CD14-positive monocyte (primary cell): ENCODE measurements around the gene GPLD1. TPM values are rescaled to one million over a fixed set of nuclear protein-coding genes. Genes with fewer than 3 reads are reported as not detected.
A peak's percentile ranks its signal among the peaks of the same experiment; 100 is the strongest.

Experiments
- DNase-seq, 3 donors: peaks; one replicate each; pipeline ENCODE4 v3.0.0-alpha.2; 2011 to 2022
- H2AFZ ChIP-seq: 2 replicates; pipeline ENCODE4 v1.6.0; 2012; ENCODE audit warnings: mild to moderate bottlenecking, low read depth, low read length, inconsistent platforms; ENCODE audit not compliant: insufficient read depth, poor library complexity, severe bottlenecking
- H3K27ac ChIP-seq, 2 donors: 1 replicate in 1 of 2; 2 replicates in 1 of 2; pipeline ENCODE4 v1.5.1; 2012 to 2013; ENCODE audit warnings: low read length in 2 of 2, control low read depth in 1 of 2, inconsistent platforms in 1 of 2, low read depth in 1 of 2, mild to moderate bottlenecking in 1 of 2
- H3K27me3 ChIP-seq, 2 donors: one replicate each; pipeline versions ENCODE4 v1.6.0 to v1.6.1; 2011 to 2013; ENCODE audit warnings: low read length in 2 of 2; ENCODE audit not compliant: control insufficient read depth in 2 of 2, insufficient read depth in 2 of 2
- H3K36me3 ChIP-seq, 2 donors: replicated peaks in 1 of 2; 1 replicate in 1 of 2; 2 replicates in 1 of 2; pipeline versions ENCODE4 v1.5.1 to v1.6.1; 2012 to 2013; ENCODE audit warnings: low read length in 2 of 2, control low read depth in 1 of 2, inconsistent platforms in 1 of 2, mild to moderate bottlenecking in 1 of 2; ENCODE audit not compliant: insufficient read depth in 2 of 2, control insufficient read depth in 1 of 2
- H3K4me1 ChIP-seq, 2 donors: 1 replicate in 1 of 2; 2 replicates in 1 of 2; pipeline versions ENCODE4 v1.5.1 to v1.6.1; 2012 to 2013; ENCODE audit warnings: low read length in 2 of 2, control low read depth in 1 of 2, inconsistent platforms in 1 of 2, mild to moderate bottlenecking in 1 of 2, moderate library complexity in 1 of 2; ENCODE audit not compliant: insufficient read depth in 2 of 2, control insufficient read depth in 1 of 2
- H3K4me2 ChIP-seq: replicated peaks from 2 replicates; pipeline ENCODE3; 2012; ENCODE audit warnings: low read length, moderate library complexity, mild to moderate bottlenecking; ENCODE audit not compliant: poor library complexity, severe bottlenecking; ENCODE audit errors: extremely low read depth
- H3K4me3 ChIP-seq, 3 experiments: fragments of 200-600 bp in 1 of 3; sonication (generic) in 1 of 3; replicated peaks in 1 of 3; 1 replicate in 2 of 3; 2 replicates in 1 of 3; pipeline ENCODE4 v1.5.1; 2011 to 2013; ENCODE audit warnings: low read length in 3 of 3, mild to moderate bottlenecking in 3 of 3, control low read depth in 2 of 3, low read depth in 2 of 3, inconsistent platforms in 1 of 3, moderate library complexity in 1 of 3
- H3K79me2 ChIP-seq: 2 replicates; pipeline ENCODE4 v1.6.0; 2012; ENCODE audit warnings: mild to moderate bottlenecking, control low read depth, inconsistent platforms, low read length, moderate library complexity; ENCODE audit not compliant: insufficient read depth
- H3K9ac ChIP-seq: 2 replicates; pipeline ENCODE4 v1.6.0; 2017; ENCODE audit warnings: low read length, mild to moderate bottlenecking; ENCODE audit not compliant: insufficient read depth, poor library complexity, severe bottlenecking
- H3K9me3 ChIP-seq, 2 donors: replicated peaks in 1 of 2; 1 replicate in 1 of 2; 2 replicates in 1 of 2; pipeline versions ENCODE4 v1.5.1 to v1.6.1; 2012 to 2013; ENCODE audit warnings: low read length in 2 of 2, control low read depth in 1 of 2; ENCODE audit not compliant: control insufficient read depth in 1 of 2, insufficient read depth in 1 of 2
- H4K20me1 ChIP-seq: 2 replicates; pipeline ENCODE4 v1.6.0; 2012; ENCODE audit warnings: mild to moderate bottlenecking, low read length, control low read depth, moderate library complexity; ENCODE audit not compliant: insufficient read depth
- H3K27ac Mint-ChIP-seq, 7 donors: one replicate each; pipeline ENCODE4 v1.8.0; 2020; ENCODE audit warnings: mild to moderate bottlenecking in 7 of 7, mixed read lengths in 7 of 7, moderate library complexity in 6 of 7, inconsistent platforms in 2 of 7
- H3K27me3 Mint-ChIP-seq, 3 donors: one replicate each; pipeline ENCODE4 v1.8.0; 2021 to 2022; ENCODE audit warnings: low read depth in 3 of 3, mild to moderate bottlenecking in 3 of 3, mixed read lengths in 3 of 3, moderate library complexity in 3 of 3, inconsistent platforms in 1 of 3
- H3K36me3 Mint-ChIP-seq, 2 donors: one replicate each; pipeline ENCODE4 v1.8.0; 2020; ENCODE audit warnings: mixed read lengths in 2 of 2, inconsistent platforms in 1 of 2, mild to moderate bottlenecking in 1 of 2
- H3K4me1 Mint-ChIP-seq: one replicate; pipeline ENCODE4 v1.8.0; 2020; ENCODE audit warnings: mild to moderate bottlenecking, mixed read lengths
- H3K4me3 Mint-ChIP-seq, 2 donors: one replicate each; pipeline ENCODE4 v1.8.0; 2020; ENCODE audit warnings: mild to moderate bottlenecking in 2 of 2, mixed read lengths in 2 of 2, moderate library complexity in 1 of 2
- H3K9me3 Mint-ChIP-seq, 7 donors: one replicate each; pipeline ENCODE4 v1.8.0; 2020 to 2022; ENCODE audit warnings: mixed read lengths in 7 of 7, mild to moderate bottlenecking in 6 of 7, moderate library complexity in 6 of 7, inconsistent platforms in 2 of 7
- WGBS: methylation state at CpG from one replicate; pipeline ENCODE4 v1.1.5; 2013; ENCODE audit warnings: missing lambda C conversion rate; ENCODE audit not compliant: insufficient coverage; 5-methylcytosine and 5-hydroxymethylcytosine counted together
- intact Hi-C, 2 donors: fragments of 100-400 bp; cut with micrococcal nuclease; formaldehyde crosslinking; loops; one replicate each; pipeline versions ENCODE4 v1.15.0 to v1.15.1; 2023
- polyA plus RNA-seq, 3 donors: library from polyadenylated mRNA; depleted of rRNA in 1 of 3; unstranded in 2 of 3; stranded (reverse) in 1 of 3; fragments of 300-500 nt in 2 of 3; fragments of >200 nt in 1 of 3; fragmentation: Illumina TruSeq in 2 of 3; gene quantifications; 1 replicate in 2 of 3; 2 replicates in 1 of 3; pipeline ENCODE4 v1.2.3, GENCODE V29; 2012 to 2021
- TF ChIP-seq, protein P1 (sequence below): fragments of 200-600 bp; IDR thresholded peaks from one replicate; pipeline ENCODE4 v1.8.0; 2022; ENCODE audit warnings: antibody characterized with exemption, mild to moderate bottlenecking

Gene GPLD1
- polyA plus RNA-seq, 3 donors, result not detected

GRCh38 chr6:24394780-24395437 lies 94.5 kb downstream of the GPLD1 start:
- Mint-ChIP-seq H3K27me3 (peaks cover 1 to 11% (median 10%) of the 10 kb centered on the region in 3 donors), H3K9me3 (peaks cover 0 to 10% (median 5%) of the 10 kb centered on the region in 7 donors)
- H2AFZ ChIP-seq, result no peak overlapping the region

DNA sequence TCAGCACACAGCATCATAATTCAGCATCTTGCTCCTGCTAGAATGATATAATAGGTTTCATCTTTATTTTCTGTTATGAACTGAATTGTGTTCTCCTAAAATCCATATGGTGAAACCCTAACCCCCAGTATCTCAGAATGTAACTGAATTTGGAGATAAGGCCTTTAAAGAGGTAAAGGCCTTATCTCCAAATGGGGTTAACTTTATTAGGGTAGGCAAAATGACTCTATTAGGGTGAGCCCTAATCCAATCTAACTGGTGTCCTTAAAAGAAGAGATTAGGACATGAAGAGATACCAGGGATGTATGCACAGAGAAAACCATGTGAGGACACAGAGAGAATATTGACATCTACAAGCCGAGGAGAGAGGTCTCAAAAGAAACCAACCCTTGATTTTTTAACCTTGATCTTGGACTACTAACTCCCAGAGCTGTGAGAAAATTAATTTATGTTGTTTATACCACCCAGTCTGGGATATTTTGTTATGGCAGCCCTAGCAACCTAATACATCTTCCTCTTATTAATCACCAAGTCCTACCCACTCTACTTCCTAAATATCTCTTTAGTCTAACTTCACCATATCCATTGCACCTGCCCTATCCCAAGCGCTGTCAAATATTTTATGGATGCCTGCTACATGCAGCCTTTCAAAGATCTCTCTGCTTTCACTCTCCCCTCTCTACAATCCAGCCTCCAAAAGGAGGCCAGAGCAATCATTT lies 95.2 kb downstream of the GPLD1 start:
- Histone ChIP-seq H3K4me3 (no peak overlapping the region), H3K4me2 (no peak overlapping the region), H3K9ac (peak overlapping the region; percentile 25), H4K20me1 (no peaks in the 10 kb centered on the region), H3K27me3 (no peaks in the 10 kb centered on the region), H3K27ac (peak overlapping the region in 1 of 2 donors; percentile 63), H3K9me3 (peaks cover 0 to 3% of the 10 kb centered on the region in 2 donors), H3K36me3 (no peaks in the 10 kb centered on the region), H3K4me1 (peaks cover 12% of the 10 kb centered on the region in 2 donors), H3K79me2 (no peaks in the 10 kb centered on the region), H2AFZ (no peak overlapping the region)
- Mint-ChIP-seq H3K4me3 (no peak overlapping the region), H3K4me1 (peaks cover 12% of the 10 kb centered on the region), H3K27me3 (peaks cover 0 to 8% (median 4%) of the 10 kb centered on the region in 3 donors), H3K27ac (peak overlapping the region in 6 of 7 donors; percentile 60 to 86 (median 69)), H3K9me3 (peaks cover 0 to 10% (median 5%) of the 10 kb centered on the region in 7 donors), H3K36me3 (no peaks in the 10 kb centered on the region)
- TF ChIP-seq, protein P1, sequence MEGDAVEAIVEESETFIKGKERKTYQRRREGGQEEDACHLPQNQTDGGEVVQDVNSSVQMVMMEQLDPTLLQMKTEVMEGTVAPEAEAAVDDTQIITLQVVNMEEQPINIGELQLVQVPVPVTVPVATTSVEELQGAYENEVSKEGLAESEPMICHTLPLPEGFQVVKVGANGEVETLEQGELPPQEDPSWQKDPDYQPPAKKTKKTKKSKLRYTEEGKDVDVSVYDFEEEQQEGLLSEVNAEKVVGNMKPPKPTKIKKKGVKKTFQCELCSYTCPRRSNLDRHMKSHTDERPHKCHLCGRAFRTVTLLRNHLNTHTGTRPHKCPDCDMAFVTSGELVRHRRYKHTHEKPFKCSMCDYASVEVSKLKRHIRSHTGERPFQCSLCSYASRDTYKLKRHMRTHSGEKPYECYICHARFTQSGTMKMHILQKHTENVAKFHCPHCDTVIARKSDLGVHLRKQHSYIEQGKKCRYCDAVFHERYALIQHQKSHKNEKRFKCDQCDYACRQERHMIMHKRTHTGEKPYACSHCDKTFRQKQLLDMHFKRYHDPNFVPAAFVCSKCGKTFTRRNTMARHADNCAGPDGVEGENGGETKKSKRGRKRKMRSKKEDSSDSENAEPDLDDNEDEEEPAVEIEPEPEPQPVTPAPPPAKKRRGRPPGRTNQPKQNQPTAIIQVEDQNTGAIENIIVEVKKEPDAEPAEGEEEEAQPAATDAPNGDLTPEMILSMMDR, result no peak
- intact Hi-C loops, result no loop called here
- WGBS, result 100% methylated on average over 1 of the region's 2 CpGs
- DNase-seq, result peak; percentile 6 to 19 (median 12)

More at GRCh38 chr6:24394780-24395437, 94.5 kb downstream of the GPLD1 start:
- H3K27ac Mint-ChIP-seq, result peak overlapping the region; percentile 51 to 86 (median 78)
- no peak overlapping the region for H3K4me2 ChIP-seq
- no peaks in the 10 kb centered on the region for H3K36me3 ChIP-seq
- peak overlapping the region; percentile 25 for H3K9ac ChIP-seq
- intact Hi-C loops, result no loop called here
- H3K4me3 ChIP-seq, result no peak overlapping the region
- no peaks in the 10 kb centered on the region for H4K20me1 ChIP-seq
- no peaks in the 10 kb centered on the region for H3K36me3 Mint-ChIP-seq
- peaks cover 0 to 2% of the 10 kb centered on the region in 2 donors for H3K27me3 ChIP-seq
- peaks cover 12% of the 10 kb centered on the region in 2 donors for H3K4me1 ChIP-seq
- no peak overlapping the region for H3K4me3 Mint-ChIP-seq
- TF ChIP-seq, protein P1, result no peak
- no peaks in the 10 kb centered on the region for H3K79me2 ChIP-seq
- H3K27ac ChIP-seq, result peak overlapping the region in 1 of 2 donors; percentile 63
- H3K9me3 ChIP-seq, result peaks cover 0 to 3% of the 10 kb centered on the region in 2 donors
- DNase-seq, result peak; percentile 61 to 73 (median 65)
- 35% methylated on average over 3 of the region's 4 CpGs for WGBS
- peaks cover 12% of the 10 kb centered on the region for H3K4me1 Mint-ChIP-seq
